Stimulated activated CD4-positive, alpha-beta T cell treated with anti-CD3 and anti-CD28 coated beads, Interleukin-12 subunit alpha, Interleukin-12 subunit beta, amount 100 ng/mL, for 24 hours (primary cell): ENCODE results near the gene PRTFDC1.
"Not testable (repeated sequence)": the region's sequence is repeated elsewhere in the genome, so short reads cannot be mapped to it uniquely, and the experiment has no call there.

ENCODE experiments used
- DNase-seq, 2 experiments: peaks; one replicate each; pipeline ENCODE4 v3.0.0-alpha.2; 2020; ENCODE audit warnings: low read depth in 2 of 2

PRTFDC1 gene

DNA sequence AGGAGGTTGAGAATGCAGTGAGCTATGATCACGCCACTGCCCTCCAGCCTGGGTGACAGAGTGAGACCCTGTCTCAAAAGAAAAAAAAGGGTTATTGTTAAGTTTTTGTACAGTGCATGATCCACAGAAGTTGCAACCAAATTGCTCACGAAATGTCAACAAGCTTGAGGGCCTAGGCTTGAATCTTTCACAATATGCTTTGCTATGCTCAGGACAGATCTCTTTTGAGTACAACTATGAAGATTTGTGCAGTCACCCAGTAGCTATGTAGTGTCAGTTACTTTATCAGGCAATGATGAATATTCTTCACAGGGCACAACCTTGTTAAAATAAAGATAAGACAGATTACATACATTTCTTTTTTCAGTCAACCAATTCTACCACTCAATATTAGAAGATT is 109.2 kb downstream of the PRTFDC1 start:
- no peak for DNase-seq

DNA sequence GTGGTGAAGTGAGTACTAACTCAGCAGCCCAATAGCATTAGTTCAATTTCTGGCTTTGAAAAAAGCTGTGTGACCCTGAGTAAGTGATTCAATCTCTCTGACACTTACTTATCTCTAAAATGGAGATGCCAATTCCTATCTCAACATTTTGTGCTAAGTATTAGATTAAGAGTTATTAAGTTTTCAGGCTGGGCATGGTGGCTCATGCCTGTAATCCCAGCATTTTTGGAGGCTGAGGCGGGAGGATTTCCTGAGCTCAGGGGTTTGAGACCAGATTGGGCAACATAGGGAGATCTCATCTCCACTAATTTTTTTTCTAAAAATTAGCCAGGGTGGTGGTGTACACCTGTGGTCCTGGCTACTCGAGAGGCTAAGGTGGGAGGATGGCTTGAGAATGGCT is 109.5 kb downstream of the PRTFDC1 start:
- no peak for DNase-seq

DNA sequence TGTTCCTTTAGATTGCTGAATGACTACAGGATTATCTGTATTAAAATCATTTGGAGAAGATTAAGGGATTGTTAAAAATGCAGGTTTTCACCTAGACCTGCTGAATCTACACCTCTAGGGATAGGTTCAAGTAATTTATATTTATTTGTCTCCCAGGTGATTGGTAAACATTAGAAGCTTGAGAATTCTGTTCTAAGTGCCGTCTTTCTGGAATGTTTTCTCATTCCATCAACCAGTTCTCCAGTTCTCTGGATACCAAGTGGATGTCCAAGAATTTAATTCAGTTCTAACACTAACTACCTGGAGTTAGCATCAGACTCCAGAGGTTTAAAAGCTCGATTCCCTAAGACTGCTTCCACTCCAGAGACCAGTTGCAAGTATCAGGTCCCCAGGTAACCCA is 110.9 kb downstream of the PRTFDC1 start:
- no peak for DNase-seq

DNA sequence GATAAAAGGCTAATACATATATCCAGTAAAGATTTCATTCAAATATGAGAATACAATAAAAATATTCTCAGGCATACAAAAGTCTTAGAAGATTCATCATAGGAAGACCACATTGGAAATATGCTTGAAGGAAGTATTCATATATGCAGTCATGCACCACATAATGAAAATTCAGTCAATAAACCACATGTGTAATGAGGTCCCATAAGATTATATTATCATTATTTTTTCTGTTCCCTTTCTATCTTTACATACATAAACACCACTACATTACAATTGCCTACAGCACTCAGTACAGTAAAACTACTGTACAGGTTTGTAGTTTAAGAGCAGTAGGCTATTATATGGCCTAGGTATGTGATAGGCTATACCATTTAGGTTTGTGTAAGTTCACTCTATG is 111.6 kb downstream of the PRTFDC1 start:
- no peak for DNase-seq

DNA sequence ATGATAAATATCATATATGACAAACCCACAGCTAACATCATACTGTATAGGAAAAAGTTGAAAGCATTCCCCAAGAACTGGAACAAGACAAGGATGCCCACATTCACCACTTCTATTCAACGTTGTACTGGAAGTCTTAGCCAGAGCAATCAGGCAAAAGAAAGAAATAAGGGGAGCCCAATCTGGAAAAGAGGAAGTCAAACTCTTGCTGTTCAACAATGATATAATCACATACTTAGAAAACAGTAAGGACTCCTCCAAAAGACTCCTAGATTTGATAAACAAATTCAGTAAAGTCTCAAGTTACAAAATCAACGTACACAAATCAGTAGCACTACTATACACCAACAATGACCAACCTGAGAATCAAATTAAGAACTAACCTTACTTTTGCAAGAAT is 114.6 kb downstream of the PRTFDC1 start:
- DNase-seq = not testable (repeated sequence)

DNA sequence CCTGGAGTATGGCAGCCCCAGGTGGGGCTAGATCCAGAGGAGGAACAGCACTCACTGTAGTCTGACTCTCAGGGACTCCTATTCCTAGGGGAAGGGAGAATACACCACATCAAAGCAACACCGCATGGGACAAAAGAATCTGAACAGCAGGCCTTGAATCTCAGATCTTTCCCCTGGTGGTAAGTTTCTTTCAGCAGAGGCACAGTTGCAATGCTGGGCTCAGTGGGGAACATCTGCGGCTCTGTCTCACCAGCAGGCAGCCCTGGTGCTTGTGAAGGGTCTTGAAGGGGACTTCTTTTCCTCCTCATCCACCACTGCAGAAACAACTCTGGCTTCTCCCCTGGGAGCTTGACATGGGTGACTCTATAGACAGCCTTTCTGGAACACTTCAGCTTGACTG is 117.5 kb downstream of the PRTFDC1 start:
- DNase-seq = no peak

DNA sequence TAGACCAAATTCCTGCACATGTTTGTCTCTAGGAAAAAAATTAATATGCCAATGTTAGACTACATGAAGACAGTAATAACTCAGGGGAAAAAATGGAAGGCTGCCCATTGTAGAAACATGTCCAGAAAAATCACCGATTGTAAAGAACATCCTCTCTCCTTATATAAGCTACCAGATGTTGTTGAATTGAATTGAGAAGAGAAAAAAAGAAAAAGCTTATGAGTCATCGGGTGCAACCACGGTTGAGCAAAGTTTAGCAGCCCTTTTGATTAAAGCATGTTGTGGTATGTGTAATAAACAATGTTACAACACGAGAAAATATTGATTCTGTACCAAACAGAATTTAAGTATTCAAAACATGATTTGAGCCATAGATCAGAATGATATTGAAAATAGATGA is 126.4 kb downstream of the PRTFDC1 start:
- no peak for DNase-seq

DNA sequence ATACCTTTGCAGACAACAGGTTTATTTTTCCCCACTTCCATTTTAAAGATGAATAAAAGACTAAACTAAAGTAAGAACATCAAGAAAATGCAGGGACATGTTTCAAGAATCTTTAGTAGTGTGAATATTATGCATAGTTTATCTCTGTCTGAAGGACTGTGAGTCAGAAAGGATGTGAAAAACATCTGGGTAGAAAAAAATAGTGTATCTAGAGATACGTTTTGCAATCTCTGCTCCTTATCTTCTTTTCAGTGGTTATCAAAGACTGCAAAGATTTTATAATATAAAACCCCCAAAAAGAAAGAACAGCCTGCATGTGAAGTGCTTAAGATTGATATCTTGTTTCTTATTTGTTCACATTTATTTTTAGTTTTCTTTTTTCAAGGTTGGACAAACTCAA is 126.9 kb downstream of the PRTFDC1 start:
- no peak for DNase-seq

DNA sequence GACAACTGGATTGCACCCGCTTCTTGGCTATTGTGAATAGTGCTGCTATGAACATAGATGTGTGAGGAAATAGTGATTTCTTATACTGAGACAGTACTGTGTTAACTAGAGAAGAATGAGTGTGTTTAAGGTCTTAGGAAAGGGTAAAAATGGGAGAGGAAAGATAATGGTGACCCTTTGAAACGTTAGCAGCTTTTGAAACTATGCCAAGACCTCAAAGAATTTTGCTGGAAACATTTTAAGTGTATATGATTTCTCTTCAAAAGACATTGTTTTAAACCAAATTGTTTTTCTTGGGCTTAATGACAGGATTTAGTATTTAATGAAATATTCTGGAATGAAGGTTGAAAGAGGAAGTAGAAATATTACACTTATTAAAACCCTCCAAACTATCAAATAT is 127.9 kb downstream of the PRTFDC1 start:
- no peak for DNase-seq

DNA sequence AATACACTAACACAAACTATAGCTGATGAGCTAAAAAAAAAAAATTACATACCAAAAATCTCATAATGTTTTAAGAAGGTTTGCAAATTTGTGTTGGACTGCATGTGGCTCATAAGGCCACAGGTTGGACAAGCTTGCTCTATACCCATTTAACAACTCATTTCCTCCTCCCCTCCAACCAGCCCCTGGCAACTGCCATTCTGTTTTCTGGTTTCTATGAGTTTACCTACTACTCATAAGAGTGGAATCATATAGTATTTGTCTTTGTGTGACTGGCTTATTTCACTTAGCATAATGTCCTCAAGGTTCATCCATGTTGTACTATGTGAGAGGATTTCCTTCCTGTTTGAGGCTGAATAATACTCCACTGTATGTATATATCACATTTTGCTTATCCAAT is 128.3 kb downstream of the PRTFDC1 start:
- DNase-seq = no peak

DNA sequence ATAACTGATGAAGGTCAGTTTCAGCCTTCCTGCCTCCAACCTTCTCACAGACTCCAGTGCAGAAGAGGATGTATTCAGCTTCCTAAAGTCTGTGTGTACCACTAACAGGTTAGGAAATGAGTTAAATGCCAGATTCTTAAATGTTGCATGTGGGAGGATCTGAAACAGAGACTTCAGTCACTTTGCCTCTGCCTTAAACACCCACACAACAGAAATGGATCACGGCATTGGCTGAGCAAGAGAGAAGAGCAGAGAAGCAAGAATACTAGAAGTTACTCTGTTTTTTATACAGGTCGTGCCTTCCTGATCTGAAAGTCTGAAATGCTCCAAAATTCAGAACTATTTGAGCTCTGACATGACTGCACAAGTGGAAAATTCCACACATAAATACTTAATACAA is 129.8 kb downstream of the PRTFDC1 start:
- peak in 1 of 2 experiments; percentile 15 for DNase-seq

DNA sequence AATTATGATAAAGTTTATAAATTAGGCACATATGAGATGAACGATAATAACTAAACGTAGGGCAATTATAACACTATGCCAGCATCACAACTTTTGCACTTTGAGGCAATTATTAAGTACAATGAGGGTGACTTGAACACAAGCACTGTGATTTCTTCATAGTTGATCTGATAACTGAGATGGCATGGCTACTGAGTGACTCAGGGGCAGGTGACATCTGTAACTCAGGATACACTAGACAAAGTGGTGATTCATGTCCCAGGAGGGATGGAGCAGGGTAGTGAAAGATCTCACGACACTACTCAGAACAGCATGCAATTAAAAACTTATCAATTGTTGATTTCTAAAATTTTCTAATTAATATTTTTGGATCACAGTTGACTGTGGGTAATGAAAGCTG is 130.4 kb downstream of the PRTFDC1 start:
- no peak for DNase-seq

DNA sequence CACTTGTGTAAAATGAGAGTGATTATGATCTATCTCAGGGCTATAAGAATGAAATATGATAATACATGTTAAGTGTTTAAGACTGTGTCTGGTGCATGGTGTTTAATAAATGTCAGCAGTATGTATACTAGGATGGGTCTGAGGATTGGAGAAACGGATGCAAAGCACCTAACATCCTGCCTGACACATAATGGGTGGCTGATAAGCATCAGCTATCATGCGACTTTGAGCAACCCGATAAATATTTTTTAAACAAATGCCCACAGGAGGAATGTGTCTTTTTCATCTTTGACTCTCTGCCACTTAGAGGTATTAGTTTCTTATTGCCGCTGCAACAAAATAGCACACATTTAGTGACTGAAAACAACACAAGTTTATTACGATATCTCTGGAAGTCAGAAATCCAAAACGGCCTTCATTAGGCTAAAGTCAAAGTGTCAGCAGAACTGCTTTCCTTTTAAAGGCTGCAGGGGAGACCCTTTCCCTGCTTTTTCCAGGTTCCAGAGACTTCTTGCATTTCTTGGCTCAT is 135.5 kb downstream of the PRTFDC1 start:
- no peak for DNase-seq

DNA sequence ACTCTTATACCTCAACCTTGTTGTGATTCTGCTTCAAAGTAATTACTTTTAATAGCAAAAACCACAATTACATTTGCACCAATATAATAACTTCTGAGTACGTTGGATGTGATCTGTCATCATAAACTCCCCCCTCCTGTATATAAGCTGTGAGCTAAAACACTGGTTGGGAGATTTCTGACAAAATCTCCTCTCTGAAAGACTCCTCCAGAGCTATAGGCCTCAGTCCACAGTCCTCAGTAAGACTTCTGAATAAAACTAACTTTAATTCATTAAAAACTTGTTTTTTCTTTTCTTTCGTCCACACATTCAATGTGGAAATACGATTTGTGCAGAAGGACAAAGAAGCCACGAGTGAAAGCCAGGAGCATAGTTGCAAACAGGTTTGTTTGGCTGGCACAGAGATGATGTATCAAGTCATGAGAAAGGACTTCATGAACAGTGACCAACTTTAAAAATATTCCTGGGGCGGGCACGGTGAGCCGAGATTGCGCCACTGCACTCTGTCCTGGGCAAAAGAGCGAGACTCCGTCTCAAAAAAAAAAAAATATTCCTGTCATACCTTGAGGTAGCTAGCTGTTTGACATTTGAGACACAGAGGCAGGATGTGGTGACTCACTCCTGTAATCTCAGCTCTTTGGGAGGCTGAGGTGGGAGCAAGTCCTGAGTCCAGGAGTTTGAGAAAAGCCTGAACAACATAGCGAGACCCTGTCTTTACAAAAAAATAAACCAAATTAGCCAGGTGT is 137.7 kb downstream of the PRTFDC1 start:
- no peak for DNase-seq

DNA sequence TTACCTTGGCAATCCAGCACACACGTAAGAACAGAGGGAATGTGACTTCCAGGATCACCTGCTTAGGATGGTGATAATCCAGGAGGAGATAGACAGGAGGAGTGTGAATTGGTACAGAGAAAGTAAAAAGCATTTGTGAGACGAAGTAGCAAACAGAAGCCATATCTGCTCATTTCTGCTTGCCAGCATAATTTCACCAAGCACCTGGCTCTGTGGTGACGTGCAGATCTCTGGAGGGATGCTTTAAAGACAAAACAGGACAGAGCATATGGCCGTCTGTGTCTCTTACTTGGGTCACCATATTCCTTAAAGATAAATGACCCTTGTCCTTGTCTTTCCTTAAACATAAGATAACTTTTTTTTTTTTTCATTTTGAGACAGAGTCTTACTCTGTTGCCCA is 138.6 kb downstream of the PRTFDC1 start:
- DNase-seq = no peak

DNA sequence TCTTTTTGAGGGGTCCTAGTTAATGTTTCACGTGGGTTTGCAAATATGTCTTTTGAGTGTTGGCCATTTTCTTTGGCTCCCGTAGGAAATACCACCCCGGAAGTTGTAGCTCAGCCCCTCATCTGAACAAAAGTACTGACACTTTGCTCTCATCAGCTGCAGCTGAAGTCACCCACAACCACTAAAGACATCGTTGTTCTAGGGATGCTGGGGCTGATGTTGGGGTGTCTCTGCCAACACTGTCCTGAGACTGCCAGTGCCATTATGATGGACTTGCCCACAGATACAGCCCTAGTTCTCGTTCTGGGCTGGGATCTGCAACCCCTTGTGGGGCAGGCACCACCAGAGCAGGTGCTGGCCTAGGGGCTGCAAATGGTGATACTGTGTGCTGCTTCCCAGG is 146.1 kb downstream of the PRTFDC1 start:
- no peak for DNase-seq

DNA sequence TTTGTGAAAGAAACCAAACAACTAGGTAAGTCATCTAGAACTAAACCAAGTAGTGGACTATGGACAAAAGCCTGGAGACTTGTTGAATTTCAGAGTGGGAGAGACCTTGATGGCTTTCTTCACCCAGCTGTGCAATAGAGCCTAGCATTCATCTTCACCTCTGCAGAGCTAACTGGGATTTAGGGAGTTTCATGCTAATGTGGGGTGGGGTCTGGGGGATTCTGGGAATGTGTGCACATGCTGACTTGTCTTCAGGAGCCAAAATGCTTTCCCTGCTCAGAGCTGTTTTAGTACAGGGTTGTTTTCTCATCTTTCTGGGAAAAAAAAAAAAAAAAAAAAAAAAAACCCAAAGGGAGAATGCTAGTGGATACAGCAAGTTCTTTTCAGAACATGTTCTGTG is 147.4 kb downstream of the PRTFDC1 start:
- DNase-seq = no peak

DNA sequence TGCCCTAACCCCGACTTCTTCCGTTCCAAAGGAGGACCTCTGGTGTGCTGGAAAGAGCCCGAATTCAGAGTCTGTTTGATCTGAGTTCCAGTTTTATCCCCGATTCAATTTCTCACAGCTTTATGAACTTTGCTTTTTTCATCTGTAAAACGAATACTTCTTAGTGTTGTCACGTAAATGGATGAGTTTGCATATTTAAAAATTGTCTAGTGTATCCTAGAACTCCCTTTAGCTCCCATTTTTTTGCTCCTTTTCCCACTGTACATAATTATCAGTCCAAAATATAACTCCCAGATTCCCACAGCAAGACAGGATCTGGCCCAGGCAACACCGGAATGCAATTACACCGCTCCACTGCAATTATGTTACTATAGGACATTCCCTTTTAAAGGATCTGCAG is 148.0 kb downstream of the PRTFDC1 start:
- no peak for DNase-seq

DNA sequence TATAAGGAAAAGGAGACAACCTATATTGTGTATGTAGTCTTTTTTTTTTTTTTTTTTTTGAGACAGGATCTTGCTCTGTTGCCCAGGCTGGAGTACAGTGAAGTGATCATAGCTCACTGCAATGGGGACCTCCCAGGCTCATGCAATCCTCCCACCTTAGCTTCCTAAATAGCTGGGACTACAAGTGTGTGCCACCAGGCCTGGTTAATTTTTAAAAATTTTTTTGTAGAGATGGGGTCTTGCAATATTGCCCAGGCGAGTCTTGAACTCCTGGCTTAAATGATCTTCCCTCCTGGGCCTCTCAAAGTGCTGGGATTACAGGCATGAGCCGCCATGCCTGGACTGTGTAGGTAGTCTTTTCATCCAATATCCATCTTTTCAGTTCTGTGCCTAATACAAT is 150.0 kb downstream of the PRTFDC1 start:
- DNase-seq = no peak

DNA sequence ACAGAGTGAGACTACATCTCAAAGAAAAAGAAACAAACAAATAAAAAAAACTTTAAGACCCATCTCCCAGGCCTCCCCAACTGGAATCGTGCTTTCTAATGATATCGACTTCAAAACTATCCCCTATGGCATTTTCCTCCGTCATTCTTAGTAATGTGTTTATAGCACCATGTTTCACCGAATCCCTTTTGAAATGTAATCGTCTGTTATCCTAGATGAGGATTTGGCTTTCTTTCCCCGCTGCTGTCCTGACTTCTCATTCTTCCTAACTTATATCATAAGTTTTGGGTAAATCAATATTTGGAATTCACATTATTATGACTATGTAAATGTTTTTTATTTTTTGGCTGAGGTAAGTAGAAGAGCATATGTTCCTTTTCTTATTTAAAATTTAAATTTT is 151.5 kb downstream of the PRTFDC1 start:
- DNase-seq = no peak
